K562 (cell line): Measurements from ENCODE around the gene TRIP6. TPM values are rescaled to one million over a fixed set of nuclear protein-coding genes. Genes with fewer than 3 reads are reported as not detected.

Experiments
- ATAC-seq: fragments of 200-7000 bp; cut with Tn5 transposase; 3 replicates; pipeline ENCODE4 v1.9.1; 2020; ENCODE audit warnings: moderate library complexity
- BruUV-seq: library from RNA; stranded (reverse); fragments of 400-500 nt; replicated peaks from 2 replicates; lab custom pipeline; 2021; lab: Mats Ljungman, UMichigan
- CTCF ChIA-PET: fragments of 300-600 bp; formaldehyde crosslinking; extraction: SDS; loops from one replicate; lab custom pipeline; 2021; ENCODE audit warnings: low intra/inter-chr PET ratio; lab: Yijun Ruan, JAX
- POLR2A ChIA-PET: fragments of 300-600, 350-650 bp; sonication (Branson Sonifier 250); formaldehyde crosslinking; extraction: SDS; loops from one replicate; lab custom pipeline; 2021; ENCODE audit warnings: antibody characterized with exemption, inconsistent platforms; lab: Yijun Ruan, JAX
- DNase-seq, 4 experiments: peaks; one replicate each; pipeline versions ENCODE4 v3.0.0 to v3.0.0-alpha.2; 2011 to 2018; ENCODE audit warnings: low spot score in 3 of 4, mixed read lengths in 3 of 4; ENCODE audit errors: extremely low read depth in 1 of 4
- FAIRE-seq: peaks from 2 replicates; lab custom pipeline; 2011; peaks lifted over from hg19 to GRCh38; lab: Jason Lieb, UNC
- H2AFZ ChIP-seq: 2 replicates; pipeline ENCODE4 v1.6.0; 2011; ENCODE audit warnings: low read depth, low read length, control low read depth, inconsistent platforms
- H3K27ac ChIP-seq: fragments of 200-600 bp; 3 replicates; pipeline ENCODE4 v1.8.0; 2011; ENCODE audit warnings: low read depth, mild to moderate bottlenecking, control low read depth, inconsistent platforms, low read length, moderate library complexity, mixed read lengths; ENCODE audit errors: extremely low read depth
- H3K27me3 ChIP-seq, 2 experiments: fragments of 300-600 bp in 1 of 2; 2 replicates in 1 of 2; 3 replicates in 1 of 2; pipeline versions ENCODE4 v1.6.0 to v1.8.0; 2011; ENCODE audit warnings: inconsistent platforms in 2 of 2, low read length in 2 of 2, mild to moderate bottlenecking in 1 of 2, mixed read lengths in 1 of 2, moderate library complexity in 1 of 2; ENCODE audit not compliant: control insufficient read depth in 2 of 2, insufficient read depth in 2 of 2
- H3K36me3 ChIP-seq: fragments of 300-600 bp; 3 replicates; pipeline ENCODE4 v1.8.0; 2011; ENCODE audit warnings: mild to moderate bottlenecking, low read length, inconsistent platforms; ENCODE audit not compliant: control insufficient read depth, insufficient read depth
- H3K4me1 ChIP-seq, 2 experiments: fragments of 200-600 bp in 1 of 2; replicated peaks in 1 of 2; 2 replicates in 1 of 2; 3 replicates in 1 of 2; pipeline versions ENCODE4 v1.5.1 to v1.8.0; 2011; ENCODE audit warnings: inconsistent platforms in 2 of 2, low read length in 2 of 2, mild to moderate bottlenecking in 1 of 2, mixed read lengths in 1 of 2, moderate library complexity in 1 of 2; ENCODE audit not compliant: control insufficient read depth in 2 of 2, insufficient read depth in 2 of 2
- H3K4me2 ChIP-seq: 2 replicates; pipeline ENCODE4 v1.6.1; 2011; ENCODE audit warnings: low read length, control low read depth, inconsistent platforms, mixed read lengths; ENCODE audit not compliant: insufficient read depth
- H3K4me3 ChIP-seq: fragments of 200-600 bp; sonication (generic), shearing (Covaris generic); 2 replicates; pipeline ENCODE4 v1.5.1; 2016; ENCODE audit warnings: control low read depth, inconsistent platforms
- H3K79me2 ChIP-seq: fragments of 200-600 bp; 3 replicates; pipeline ENCODE4 v1.8.0; 2011; ENCODE audit warnings: low read length, inconsistent platforms; ENCODE audit not compliant: control insufficient read depth, insufficient read depth
- H3K9ac ChIP-seq, 2 experiments: 2 replicates each; pipeline versions ENCODE4 v1.6.0 to v1.6.1; 2011; ENCODE audit warnings: low read depth in 2 of 2, low read length in 2 of 2, control low read depth in 1 of 2, inconsistent platforms in 1 of 2, mild to moderate bottlenecking in 1 of 2, mixed read lengths in 1 of 2; ENCODE audit not compliant: insufficient read depth in 1 of 2
- H3K9me1 ChIP-seq: one replicate; pipeline ENCODE4 v1.6.0; 2011; ENCODE audit warnings: inconsistent platforms, mild to moderate bottlenecking, low read length, moderate library complexity; ENCODE audit not compliant: control insufficient read depth, insufficient read depth
- H3K9me3 ChIP-seq: replicated peaks from 2 replicates; pipeline ENCODE4 v1.5.1; 2011; ENCODE audit warnings: low read depth, low read length, inconsistent platforms; ENCODE audit not compliant: control insufficient read depth, insufficient read depth
- H4K20me1 ChIP-seq: replicated peaks from 2 replicates; pipeline ENCODE4 v1.6.1; 2011; ENCODE audit warnings: low read length, inconsistent platforms, mixed read lengths; ENCODE audit not compliant: control insufficient read depth, insufficient read depth
- ATF1 ChIP-seq, 2 experiments: fragments of 450-650 bp in 1 of 2; IDR thresholded peaks; 2 replicates each; pipeline ENCODE4 v1.6.1; 2016; ENCODE audit warnings: missing compliant biosample characterization in 1 of 2, missing genetic modification characterization in 1 of 2
- BCOR ChIP-seq: fragments of 450-650 bp; IDR thresholded peaks from 2 replicates; pipeline ENCODE4 v1.6.1; 2016
- BRCA1 ChIP-seq, 2 experiments: fragments of 450-650 bp in 1 of 2; sonication (generic) in 1 of 2; formaldehyde crosslinking in 1 of 2; IDR thresholded peaks; 2 replicates each; pipeline versions ENCODE4 v1.5.0 to v1.6.1; 2017 to 2020; ENCODE audit warnings: mild to moderate bottlenecking in 1 of 2, missing genetic modification reagents in 1 of 2
- CCNT2 ChIP-seq: IDR thresholded peaks from 2 replicates; pipeline ENCODE4 v1.6.1; 2011; ENCODE audit warnings: borderline replicate concordance, low read depth, mild to moderate bottlenecking, moderate library complexity, mixed read lengths, low read length; ENCODE audit not compliant: insufficient read length; ENCODE audit errors: extremely low read depth
- CTCF ChIP-seq, 3 experiments: IDR thresholded peaks in 2 of 3; conservative IDR thresholded peaks in 1 of 3; 2 replicates each; pipeline ENCODE4 v1.5.1; 2011 to 2012; ENCODE audit warnings: low read length in 3 of 3, mild to moderate bottlenecking in 3 of 3, control low read depth in 2 of 3, improper control_type of control experiment in 1 of 3, inconsistent platforms in 1 of 3, low read depth in 1 of 3, mixed read lengths in 1 of 3, moderate library complexity in 1 of 3; ENCODE audit not compliant: insufficient read depth in 2 of 3
- HDAC1 ChIP-seq, 2 experiments: fragments of 450-650 bp; IDR thresholded peaks; 2 replicates each; pipeline ENCODE4 v1.6.1; 2016 to 2017; ENCODE audit warnings: inconsistent platforms in 1 of 2, mild to moderate bottlenecking in 1 of 2, moderate library complexity in 1 of 2
- HDGF ChIP-seq: fragments of 450-650 bp; IDR thresholded peaks from 2 replicates; pipeline ENCODE4 v1.6.1; 2016
- MBD1 ChIP-seq: fragments of 250-450 bp; sonication (Bioruptor Pico); IDR thresholded peaks from 2 replicates; pipeline ENCODE4 v1.8.0; 2022; ENCODE audit warnings: inconsistent platforms
- NFE2L1 ChIP-seq: fragments of 450-650 bp; IDR thresholded peaks from 2 replicates; pipeline ENCODE4 v1.6.1; 2016; ENCODE audit warnings: missing genetic modification characterization, low read depth, mild to moderate bottlenecking, missing compliant biosample characterization, moderate library complexity, borderline replicate concordance
- PHB ChIP-seq: fragments of 250-450 bp; sonication (Bioruptor Pico); IDR thresholded peaks from 2 replicates; pipeline ENCODE4 v1.5.0; 2021
- RAD21 ChIP-seq, 2 experiments: fragments of 250-450 bp in 1 of 2; fragments of 450-650 bp in 1 of 2; sonication (Bioruptor Pico) in 1 of 2; formaldehyde crosslinking in 1 of 2; IDR thresholded peaks in 1 of 2; conservative IDR thresholded peaks in 1 of 2; 2 replicates each; pipeline versions ENCODE4 v1.4.0 to v1.8.0; 2020 to 2022; ENCODE audit warnings: mild to moderate bottlenecking in 2 of 2, moderate library complexity in 1 of 2
- TSC22D4 ChIP-seq: fragments of 450-650 bp; IDR thresholded peaks from 2 replicates; pipeline ENCODE4 v1.6.1; 2016; ENCODE audit warnings: missing genetic modification characterization, missing biosample characterization, control low read depth
- ZBTB7A ChIP-seq: IDR thresholded peaks from 2 replicates; pipeline ENCODE4 v1.6.1; 2011; ENCODE audit warnings: low read depth, mild to moderate bottlenecking, low read length, moderate library complexity, borderline replicate concordance; ENCODE audit not compliant: control insufficient read depth
- ZNF507 ChIP-seq: conservative IDR thresholded peaks from 2 replicates; pipeline ENCODE4 v1.6.1; 2017; ENCODE audit warnings: missing genetic modification characterization, missing compliant biosample characterization
- WGBS: fragments of 100-300 bp; shearing (Covaris generic); methylation state at CpG from one replicate; pipeline ENCODE4 v1.1.6; 2016; ENCODE audit warnings: low coverage, mixed read lengths; ENCODE audit not compliant: insufficient coverage; ENCODE audit errors: missing lambda C conversion rate; 5-methylcytosine and 5-hydroxymethylcytosine counted together
- in situ Hi-C: fragments of 300-500 bp; cut with MboI; formaldehyde crosslinking; loops from 4 replicates; pipeline ENCODE4 v1.15.0; 2018; ENCODE audit warnings: inconsistent platforms, mixed read lengths
- intact Hi-C: fragments of 100-400 bp; cut with micrococcal nuclease; formaldehyde crosslinking; loops from 2 replicates; pipeline ENCODE4 v1.14.2; 2022
- polyA plus RNA-seq, 8 experiments: library from polyadenylated mRNA; depleted of rRNA in 4 of 8; stranded (reverse) in 5 of 8; unstranded in 3 of 8; fragments of >200 nt; fragmentation: Nextera tagmentation in 2 of 8; fragmentation: Illumina TruSeq in 1 of 8; extraction: Ambion mirVana in 2 of 8; extraction: Trizol in 1 of 8; gene quantifications; 2 replicates each; pipeline versions ENCODE4 v1.2.1 to v1.2.3, GENCODE V29; 2011 to 2014; ENCODE audit warnings: inconsistent platforms in 1 of 8, missing spikeins in 1 of 8
- total RNA-seq, 7 experiments: library from RNA; depleted of rRNA in 6 of 7; stranded (reverse); fragments of >200 nt in 6 of 7; fragmentation: Illumina TruSeq in 2 of 7; extraction: Trizol in 2 of 7; gene quantifications; 2 replicates each; pipeline versions ENCODE4 v1.2.1 to v1.2.3, GENCODE V29; 2011 to 2021; ENCODE audit warnings: low replicate concordance in 1 of 7

TRIP6 gene
- total and polyA plus RNA-seq, 9 of the 15 experiments (the other 6 are each of a cell fraction or from before 2014, with no cell fraction given), result 5.9 to 141 (median 54.0) TPM

GRCh38 chr7:100865938-100866728, 1.1 kb upstream of the TRIP6 start (continued):
- TF ChIP-seq RAD21 (CRISPR knock-in tag; conservative IDR thresholded peaks at IDR 0.05 in 1 of 2, IDR thresholded peaks at IDR 0.05 in 1 of 2), result no peak

- no peak for ATAC-seq
- FAIRE-seq, result no peak
- Histone ChIP-seq H3K36me3 (peaks cover 43% of the 10 kb centered on the region; the same call in 2 of the 3 replicates), H4K20me1 (no peaks in the 10 kb centered on the region), H3K79me2 (peaks cover 31% of the 10 kb centered on the region), H3K27me3 (no peaks in the 10 kb centered on the region), H3K27ac (peak overlapping the region; percentile 97), H3K9me3 (no peaks in the 10 kb centered on the region), H3K9ac (peak overlapping the region; percentile 98), H3K4me1 (peaks cover 18 to 53% of the 10 kb centered on the region in 2 experiments), H3K4me3 (peak overlapping the region; percentile 90), H2AFZ (peak overlapping the region; percentile 82), H3K9me1 (no peaks in the 10 kb centered on the region), H3K4me2 (peak overlapping the region; percentile 95)
- no TSS peak for BruUV-seq
- intact Hi-C loops (no loop called here), in situ Hi-C loops (no loop called here)
- DNase-seq, result no peak
- POLR2A ChIA-PET, result interaction anchor here (0.6 to 1.0 kb wide), 3 partner anchors 12 to 438 kb away, joined by 3 to 6 read pairs (median 3); no protein-coding TSS in a partner anchor
- CTCF ChIA-PET, result no interaction called here
- 44% methylated on average over 5 of the region's 5 CpGs for WGBS
- TF ChIP-seq BCOR (peak; percentile 36; the same call in 1 of the 2 replicates), HDGF (peak; percentile 94), BRCA1 (IDR thresholded peaks at IDR 0.05) (no peak), BRCA1 (CRISPR knock-in tag; IDR thresholded peaks at IDR 0.05) (no peak), CTCF (IDR thresholded peaks at IDR 0.05 in 2 of 3, conservative IDR thresholded peaks at IDR 0.05 in 1 of 3; ENCODE audit: insufficient read depth in 2 of 3, low read depth in 1 of 3, low read length in 3 of 3) (0 out of 6 replicates have a peak, but pooled peaks of 1 of the 3 experiments have one; percentile 0), ZBTB7A (no peak), ATF1 (CRISPR knock-in tag; IDR thresholded peaks at IDR 0.05) (no peak), ATF1 (tag; IDR thresholded peaks at IDR 0.05) (no peak), PHB (CRISPR knock-in tag) (no peak), MBD1 (CRISPR knock-in tag) (no peak), ZNF507 (no peak), NFE2L1 (tag) (no peak), CCNT2 (no peak), TSC22D4 (no peak), HDAC1 (IDR thresholded peaks at IDR 0.05) (no peak)
These were observed 503 bp upstream of the TRIP6 start for GRCh38 chr7:100866729-100867039.
